Spleen (tissue), 11 donors: Measurements from ENCODE around the gene SLC38A2. TPM values are rescaled to one million over a fixed set of nuclear protein-coding genes. Genes with fewer than 3 reads are reported as not detected.
A peak's percentile ranks its signal among the peaks of the same experiment; 100 is the strongest.
"Not testable (repeated sequence)": the region's sequence is repeated elsewhere in the genome, so short reads cannot be mapped to it uniquely, and the experiment has no call there.

ENCODE experiments used
- DNase-seq: peaks from one replicate; pipeline ENCODE4 v3.0.0-alpha.2; 2020
- H3K27ac ChIP-seq, 8 donors: fragments of 200-600 bp; sonication (generic) in 7 of 8; 1 replicate in 4 of 8; 2 replicates in 4 of 8; pipeline versions ENCODE4 v1.5.0 to v1.8.0; 2016 to 2021; ENCODE audit warnings: inconsistent platforms in 4 of 8, mild to moderate bottlenecking in 4 of 8, moderate library complexity in 1 of 8
- H3K27me3 ChIP-seq, 7 donors: fragments of 200-600 bp; sonication (generic) in 6 of 7; replicated peaks in 1 of 7; 1 replicate in 4 of 7; 2 replicates in 3 of 7; pipeline versions ENCODE4 v1.5.0 to v1.8.0; 2016 to 2021; ENCODE audit warnings: inconsistent platforms in 3 of 7, mild to moderate bottlenecking in 1 of 7
- H3K36me3 ChIP-seq, 6 donors: fragments of 200-600 bp; sonication (generic) in 5 of 6; 1 replicate in 4 of 6; 2 replicates in 2 of 6; pipeline versions ENCODE4 v1.5.0 to v1.8.0; 2016 to 2021; ENCODE audit warnings: inconsistent platforms in 2 of 6
- H3K4me1 ChIP-seq, 6 donors: fragments of 200-600 bp; sonication (generic) in 5 of 6; 1 replicate in 3 of 6; 2 replicates in 3 of 6; pipeline versions ENCODE4 v1.5.0 to v1.8.0; 2016 to 2021; ENCODE audit warnings: inconsistent platforms in 3 of 6
- H3K4me3 ChIP-seq, 8 donors: fragments of 200-600 bp; sonication (generic) in 7 of 8; 1 replicate in 4 of 8; 2 replicates in 4 of 8; pipeline versions ENCODE4 v1.5.0 to v1.8.0; 2016 to 2021; ENCODE audit warnings: inconsistent platforms in 4 of 8, mild to moderate bottlenecking in 4 of 8, moderate library complexity in 2 of 8
- H3K9me3 ChIP-seq, 8 donors: fragments of 200-600 bp; sonication (generic) in 7 of 8; 1 replicate in 4 of 8; 2 replicates in 4 of 8; pipeline versions ENCODE4 v1.5.0 to v1.8.0; 2016 to 2021; ENCODE audit warnings: inconsistent platforms in 4 of 8
- POLR2A ChIP-seq, 3 donors: fragments of 450-650 bp; IDR thresholded peaks; one replicate each; pipeline ENCODE4 v1.5.1; 2017; ENCODE audit warnings: antibody characterized with exemption in 3 of 3, mild to moderate bottlenecking in 1 of 3
- POLR2AphosphoS5 ChIP-seq, 3 donors: sonication (generic); formaldehyde crosslinking; IDR thresholded peaks; one replicate each; pipeline ENCODE4 v1.5.1; 2017; ENCODE audit warnings: antibody characterized with exemption in 3 of 3
- WGBS, 5 donors: extraction: QIAGEN DNeasy Blood & Tissue Kit in 3 of 5; methylation state at CpG; one replicate each; pipeline versions ENCODE4 v1.1.5 to v1.1.7; 2013 to 2018; 5-methylcytosine and 5-hydroxymethylcytosine counted together
- intact Hi-C: fragments of 100-400 bp; cut with DNase I; formaldehyde crosslinking; loops from one replicate; pipeline ENCODE4 v1.15.0; 2023; ENCODE audit warnings: low total_unique reads
- polyA plus RNA-seq, 3 donors: library from polyadenylated mRNA; stranded (reverse); fragments of 200-250 nt; gene quantifications; one replicate each; pipeline ENCODE4 v1.2.1, GENCODE V29; 2013
- total RNA-seq, 7 donors: library from RNA; depleted of rRNA in 3 of 7; stranded (reverse); fragments of >200 nt in 3 of 7; fragmentation: NEBNext Ultra II Directional in 4 of 7; extraction: Animal tissue kit (Norgen Biotek cat#: 25700) in 4 of 7; gene quantifications; one replicate each; pipeline versions ENCODE4 v1.1.0 to v1.2.1, GENCODE V29; 2016 to 2021
- TF ChIP-seq, protein P1 (sequence below), 11 experiments: fragments of 200-600 bp in 7 of 11; fragments of 450-650 bp in 4 of 11; sonication (generic) in 4 of 11; IDR thresholded peaks in 8 of 11; conservative IDR thresholded peaks in 3 of 11; 1 replicate in 7 of 11; 2 replicates in 4 of 11; pipeline versions ENCODE4 v1.4.0 to v1.8.0; 2016 to 2021; ENCODE audit warnings: antibody characterized with exemption in 11 of 11, inconsistent platforms in 4 of 11, mild to moderate bottlenecking in 1 of 11
- donor health status: healthy with polysubstance abuse.
- donor health status: DM: no; HTN: no; CAD: no; lungs with moderate emphysema.
- donor health status: DM: no; HTN: no; CAD: no.
- donor health status: Bipolar disorder and iron deficiency.
- donor health status: healthy.
- donor health status: DM: no; HTN: no; CAD: no.
- donor health status: DM: yes; HTN: yes; CAD: no.

Gene SLC38A2
- total and polyA plus RNA-seq, 10 donors = 40.7 to 297 (median 151) TPM

DNA sequence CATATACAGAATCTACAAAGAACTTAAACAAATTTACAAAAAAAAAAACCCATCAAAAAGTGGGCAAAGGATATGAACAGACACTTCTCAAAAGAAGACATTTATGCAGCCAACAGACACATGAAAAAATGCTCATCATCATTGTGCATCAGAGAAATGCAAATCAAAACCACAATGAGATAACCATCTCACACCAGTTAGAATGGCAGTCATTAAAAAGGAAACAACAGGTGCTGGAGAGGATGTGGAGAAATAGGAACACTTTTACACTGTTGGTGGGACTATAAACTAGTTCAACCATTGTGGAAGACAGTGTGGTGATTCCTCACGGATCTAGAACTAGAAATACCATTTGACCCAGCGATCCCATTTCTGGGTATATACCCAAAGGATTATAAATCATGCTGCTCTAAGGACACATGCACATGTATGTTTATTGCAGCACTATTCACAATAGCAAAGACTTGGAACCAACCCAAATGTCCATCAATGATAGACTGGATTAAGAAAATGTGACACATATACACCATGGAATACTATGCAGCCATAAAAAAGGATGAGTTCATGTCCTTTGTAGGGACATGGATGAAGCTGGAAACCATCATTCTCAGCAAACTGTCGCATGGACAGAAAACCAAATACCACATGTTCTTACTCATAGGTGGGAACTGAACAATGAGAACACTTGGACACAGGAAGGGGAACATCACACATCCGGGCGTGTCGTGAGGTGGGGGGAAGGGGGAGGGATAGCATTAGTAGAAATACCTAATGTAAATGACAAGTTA, 27.1 kb upstream of the SLC38A2 start:
- WGBS, 5 donors = 88 to 92% (median 89%) methylated on average over 6 of the region's 6 CpGs
- peaks cover 0 to 28% (median 10%) of the 10 kb centered on the region in 6 donors for H3K4me1 ChIP-seq
- H3K36me3 ChIP-seq, H3K4me3 ChIP-seq, H3K9me3 ChIP-seq, intact Hi-C loops, DNase-seq, H3K27me3 ChIP-seq, H3K27ac ChIP-seq: not testable (repeated sequence)
- TF ChIP-seq POLR2AphosphoS5 (IDR thresholded peaks at IDR 0.05) = peak in 1 of 3 donors; percentile 16

DNA sequence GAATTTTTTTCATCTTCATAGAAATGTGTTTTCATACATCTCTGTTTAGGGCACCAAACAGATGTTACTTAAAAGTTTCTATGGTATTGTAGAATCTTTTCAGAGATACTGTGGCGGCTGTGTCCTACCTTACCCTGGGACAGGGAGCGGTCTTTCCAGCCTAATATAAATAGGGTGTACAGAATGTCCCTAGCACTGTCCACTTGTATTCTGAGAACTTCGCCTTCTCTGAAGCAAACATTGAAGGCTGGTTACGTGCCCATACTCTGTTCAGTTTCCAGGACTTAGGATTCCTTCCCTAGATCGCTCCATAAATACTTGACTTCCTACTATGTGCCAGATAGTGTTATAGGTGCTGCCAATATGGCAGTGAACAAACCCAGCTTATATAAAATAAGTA, 24.3 kb upstream of the SLC38A2 start:
- TF ChIP-seq, protein P1, sequence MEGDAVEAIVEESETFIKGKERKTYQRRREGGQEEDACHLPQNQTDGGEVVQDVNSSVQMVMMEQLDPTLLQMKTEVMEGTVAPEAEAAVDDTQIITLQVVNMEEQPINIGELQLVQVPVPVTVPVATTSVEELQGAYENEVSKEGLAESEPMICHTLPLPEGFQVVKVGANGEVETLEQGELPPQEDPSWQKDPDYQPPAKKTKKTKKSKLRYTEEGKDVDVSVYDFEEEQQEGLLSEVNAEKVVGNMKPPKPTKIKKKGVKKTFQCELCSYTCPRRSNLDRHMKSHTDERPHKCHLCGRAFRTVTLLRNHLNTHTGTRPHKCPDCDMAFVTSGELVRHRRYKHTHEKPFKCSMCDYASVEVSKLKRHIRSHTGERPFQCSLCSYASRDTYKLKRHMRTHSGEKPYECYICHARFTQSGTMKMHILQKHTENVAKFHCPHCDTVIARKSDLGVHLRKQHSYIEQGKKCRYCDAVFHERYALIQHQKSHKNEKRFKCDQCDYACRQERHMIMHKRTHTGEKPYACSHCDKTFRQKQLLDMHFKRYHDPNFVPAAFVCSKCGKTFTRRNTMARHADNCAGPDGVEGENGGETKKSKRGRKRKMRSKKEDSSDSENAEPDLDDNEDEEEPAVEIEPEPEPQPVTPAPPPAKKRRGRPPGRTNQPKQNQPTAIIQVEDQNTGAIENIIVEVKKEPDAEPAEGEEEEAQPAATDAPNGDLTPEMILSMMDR (IDR thresholded peaks at IDR 0.05 in 8 of 11, conservative IDR thresholded peaks at IDR 0.05 in 3 of 11) = no peak
- TF ChIP-seq POLR2AphosphoS5 (IDR thresholded peaks at IDR 0.05) = no peak
- DNase-seq = no peak
- Histone ChIP-seq H3K9me3 (peaks cover 0 to 6% (median 0%) of the 10 kb centered on the region in 8 donors), H3K4me1 (peaks cover 0 to 13% (median 0%) of the 10 kb centered on the region in 6 donors), H3K27ac (no peak overlapping the region), H3K4me3 (no peak overlapping the region), H3K36me3 (no peaks in the 10 kb centered on the region), H3K27me3 (no peaks in the 10 kb centered on the region)
- 97 to 98% (median 98%) methylated on average over 5 of the region's 5 CpGs for WGBS, 5 donors
- intact Hi-C loops = no loop called here

DNA sequence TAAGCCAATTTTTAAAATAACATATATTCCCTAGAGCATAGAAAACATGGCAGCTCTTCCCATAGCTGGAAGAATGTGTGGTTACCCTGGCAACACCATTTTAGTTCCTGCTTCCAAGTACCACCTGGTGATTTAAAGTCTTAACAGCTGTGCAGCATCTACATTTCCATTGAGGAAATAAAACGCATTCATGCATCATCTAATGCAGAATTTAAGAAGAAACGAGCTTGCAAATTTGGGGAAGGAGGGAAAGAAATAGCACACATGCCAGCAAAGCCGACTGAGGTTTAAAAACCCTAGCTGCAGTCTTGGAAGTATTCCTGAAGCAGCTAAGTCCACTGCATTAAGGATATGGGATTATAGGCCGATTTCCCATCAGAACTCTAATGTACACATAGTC, 22.8 kb upstream of the SLC38A2 start:
- Histone ChIP-seq H3K27me3 (no peaks in the 10 kb centered on the region), H3K36me3 (no peaks in the 10 kb centered on the region), H3K9me3 (peaks cover 0 to 6% (median 0%) of the 10 kb centered on the region in 8 donors), H3K4me3 (no peak overlapping the region), H3K4me1 (peaks cover 2 to 20% (median 8%) of the 10 kb centered on the region in 6 donors), H3K27ac (no peak overlapping the region)
- WGBS, 5 donors = 82 to 89% (median 84%) methylated on average over 4 of the region's 4 CpGs
- intact Hi-C loops = no loop called here
- no peak for DNase-seq
- no peak for TF ChIP-seq POLR2AphosphoS5 (IDR thresholded peaks at IDR 0.05)
- TF ChIP-seq POLR2A (IDR thresholded peaks at IDR 0.05) = no peak
- TF ChIP-seq, protein P1 (IDR thresholded peaks at IDR 0.05 in 8 of 11, conservative IDR thresholded peaks at IDR 0.05 in 3 of 11) = no peak

DNA sequence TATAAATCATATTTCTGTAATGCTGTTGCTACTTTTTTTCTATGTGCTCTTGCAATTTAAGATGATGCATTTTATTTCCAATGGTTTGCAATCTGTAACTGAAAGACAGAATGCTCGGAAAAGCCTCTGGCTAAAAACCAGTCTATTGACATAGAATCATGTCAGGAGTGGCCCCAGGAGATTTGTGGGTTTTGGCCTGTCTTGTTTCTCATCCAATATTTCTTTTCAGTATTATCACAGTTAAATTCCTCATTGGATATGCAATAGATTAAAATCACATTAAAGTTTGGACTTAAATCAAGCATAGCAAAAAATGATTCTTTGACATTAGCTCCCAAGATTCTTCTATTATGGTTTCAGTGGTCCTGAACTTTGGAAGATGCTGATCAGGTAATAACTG, 19.1 kb upstream of the SLC38A2 start:
- Histone ChIP-seq H3K36me3 (no peaks in the 10 kb centered on the region), H3K4me3 (no peak overlapping the region), H3K27me3 (no peaks in the 10 kb centered on the region), H3K27ac (peak overlapping the region in 1 of 8 donors; percentile 100), H3K4me1 (peaks cover 26 to 58% (median 44%) of the 10 kb centered on the region in 6 donors), H3K9me3 (no peaks in the 10 kb centered on the region)
- WGBS, 5 donors = 78 to 91% (median 88%) methylated on average over 1 of the region's 1 CpG
- TF ChIP-seq POLR2A (IDR thresholded peaks at IDR 0.05) (no peak), POLR2AphosphoS5 (IDR thresholded peaks at IDR 0.05) (no peak)
- TF ChIP-seq, protein P1 (IDR thresholded peaks at IDR 0.05 in 8 of 11, conservative IDR thresholded peaks at IDR 0.05 in 3 of 11) = no peak
- no peak for DNase-seq
- intact Hi-C loops = no loop called here
